ENCODE measurements around the gene LRP2. TPM values are rescaled to one million over a fixed set of nuclear protein-coding genes. Genes with fewer than 3 reads are reported as not detected.

LRP2 gene
- total RNA-seq, 1 experiment from 2014 or later = 260 TPM

GRCh38 chr2:169173876-169174275 is 188.5 kb downstream of the LRP2 start:
- no peaks in the 10 kb centered on the region for H3K27me3 Mint-ChIP-seq (ENCODE audit: insufficient read depth, unreplicated experiment)
- BruUV-seq (replicated peaks) = no TSS peak
- no peak for TF ChIP-seq CTCF (IDR thresholded peaks at IDR 0.05; ENCODE audit: insufficient read depth in 1 of 2, low read depth in 1 of 2, low read length in 1 of 2, severe bottlenecking in 1 of 2, unreplicated experiment in 1 of 2)

GRCh38 chr2:169172914-169173313 is 189.4 kb downstream of the LRP2 start:
- ChIA-PET CTCF (no interaction called here), POLR2A (no interaction called here)
- H3K4me3 Mint-ChIP-seq (ENCODE audit: unreplicated experiment) = no peak overlapping the region
- H3K27ac Mint-ChIP-seq (ENCODE audit: unreplicated experiment) = no peak overlapping the region
- Histone ChIP-seq H3K9me3 (no peaks in the 10 kb centered on the region), H3K27me3 (replicated peaks; ENCODE audit: control insufficient read depth, insufficient read depth, low read length) (no peaks in the 10 kb centered on the region), H3K4me1 (no peaks in the 10 kb centered on the region), H3K4me3 (ENCODE audit: low read depth, low read length) (no peak overlapping the region), H3K36me3 (ENCODE audit: control insufficient read depth, insufficient read depth, low read length) (no peaks in the 10 kb centered on the region)
- no peak for DNase-seq
- intact Hi-C loops (cut with micrococcal nuclease; ENCODE audit: unreplicated experiment) = no loop called here
- no peaks in the 10 kb centered on the region for H3K9me3 Mint-ChIP-seq (ENCODE audit: unreplicated experiment)
- peaks cover 93% of the 10 kb centered on the region for H3K36me3 Mint-ChIP-seq (ENCODE audit: insufficient read depth, unreplicated experiment)
- no peak for TF ChIP-seq CTCF (IDR thresholded peaks at IDR 0.05; ENCODE audit: insufficient read depth in 1 of 2, low read depth in 1 of 2, low read length in 1 of 2, severe bottlenecking in 1 of 2, unreplicated experiment in 1 of 2)
- no peaks in the 10 kb centered on the region for H3K4me1 Mint-ChIP-seq (ENCODE audit: low read depth, unreplicated experiment)
- H3K27me3 Mint-ChIP-seq (ENCODE audit: insufficient read depth, unreplicated experiment) = no peaks in the 10 kb centered on the region
- no TSS peak for BruUV-seq (replicated peaks)

More at GRCh38 chr2:169173876-169174275, 188.5 kb downstream of the LRP2 start:
- no peaks in the 10 kb centered on the region for H3K4me1 ChIP-seq
- CTCF ChIA-PET = no interaction called here
- DNase-seq = no peak
- H3K27me3 ChIP-seq (replicated peaks; ENCODE audit: control insufficient read depth, insufficient read depth, low read length) = no peaks in the 10 kb centered on the region
- Mint-ChIP-seq H3K9me3 (ENCODE audit: unreplicated experiment) (no peaks in the 10 kb centered on the region), H3K4me1 (ENCODE audit: low read depth, unreplicated experiment) (no peaks in the 10 kb centered on the region), H3K36me3 (ENCODE audit: insufficient read depth, unreplicated experiment) (peaks cover 87% of the 10 kb centered on the region), H3K27ac (ENCODE audit: unreplicated experiment) (no peak overlapping the region), H3K4me3 (ENCODE audit: unreplicated experiment) (no peak overlapping the region)
- no peak overlapping the region for H3K4me3 ChIP-seq (ENCODE audit: low read depth, low read length)
- H3K9me3 ChIP-seq = no peaks in the 10 kb centered on the region
- POLR2A ChIA-PET = no interaction called here
- intact Hi-C loops (cut with micrococcal nuclease; ENCODE audit: unreplicated experiment) = no loop called here
- no peaks in the 10 kb centered on the region for H3K36me3 ChIP-seq (ENCODE audit: control insufficient read depth, insufficient read depth, low read length)

DNA sequence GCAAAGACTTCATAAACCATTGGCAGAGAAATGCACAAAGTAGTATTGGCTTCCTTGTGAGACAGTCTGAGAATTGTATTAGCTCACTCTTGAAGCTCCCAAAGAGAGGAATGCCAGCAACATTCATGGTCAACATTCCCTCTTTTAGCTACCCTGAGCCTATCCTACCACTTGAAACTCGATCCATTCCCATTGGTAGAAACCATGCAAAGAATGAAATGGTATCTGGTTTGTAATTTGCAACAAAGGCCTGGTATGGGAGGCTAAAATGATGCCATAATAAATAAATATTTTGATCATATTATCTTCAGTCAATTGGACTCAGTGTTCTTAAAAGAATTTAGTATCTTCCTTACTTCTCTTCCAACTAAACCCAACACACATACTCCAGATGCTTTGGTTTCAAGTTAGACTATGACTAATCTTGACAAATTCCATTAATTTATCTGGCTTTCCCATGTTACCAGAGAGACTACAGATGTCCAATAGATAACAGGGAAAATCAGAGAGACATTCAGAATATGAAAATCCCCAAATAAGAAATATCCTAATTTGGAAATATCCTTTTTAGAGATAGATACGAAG is 190.1 kb downstream of the LRP2 start:
- no peak for TF ChIP-seq CTCF (IDR thresholded peaks at IDR 0.05; ENCODE audit: insufficient read depth in 1 of 2, low read depth in 1 of 2, low read length in 1 of 2, severe bottlenecking in 1 of 2, unreplicated experiment in 1 of 2)
- no peaks in the 10 kb centered on the region for H3K27me3 ChIP-seq (replicated peaks; ENCODE audit: control insufficient read depth, insufficient read depth, low read length)
- BruUV-seq (replicated peaks) = no TSS peak
- intact Hi-C loops (cut with micrococcal nuclease; ENCODE audit: unreplicated experiment) = no loop called here
- peaks cover 93% of the 10 kb centered on the region for H3K36me3 Mint-ChIP-seq (ENCODE audit: insufficient read depth, unreplicated experiment)
- no peak for DNase-seq
- no peak overlapping the region for H3K27ac Mint-ChIP-seq (ENCODE audit: unreplicated experiment)
- H3K4me3 Mint-ChIP-seq (ENCODE audit: unreplicated experiment) = no peak overlapping the region
- CTCF ChIA-PET = no interaction called here
- H3K4me1 Mint-ChIP-seq (ENCODE audit: low read depth, unreplicated experiment) = no peaks in the 10 kb centered on the region
- H3K4me1 ChIP-seq = no peaks in the 10 kb centered on the region
- no peaks in the 10 kb centered on the region for H3K36me3 ChIP-seq (ENCODE audit: control insufficient read depth, insufficient read depth, low read length)
- POLR2A ChIA-PET = no interaction called here
- H3K9me3 ChIP-seq = no peaks in the 10 kb centered on the region
- H3K9me3 Mint-ChIP-seq (ENCODE audit: unreplicated experiment) = no peaks in the 10 kb centered on the region
- H3K27me3 Mint-ChIP-seq (ENCODE audit: insufficient read depth, unreplicated experiment) = no peaks in the 10 kb centered on the region
- no peak overlapping the region for H3K4me3 ChIP-seq (ENCODE audit: low read depth, low read length)

All from Caco-2 (cell line).